ENCODE measurements around the gene MEIOC.
"Not testable (repeated sequence)": the region's sequence is repeated elsewhere in the genome, so short reads cannot be mapped to it uniquely, and the experiment has no call there.

MEIOC gene

GRCh38 chr17:44648963-44649362, 7.3 kb upstream of the MEIOC start:
- no peak for DNase-seq

GRCh38 chr17:44651228-44651627, 5.0 kb upstream of the MEIOC start:
- DNase-seq, result no peak

GRCh38 chr17:44652727-44653126, 3.5 kb upstream of the MEIOC start:
- no peak for DNase-seq

- no peak for DNase-seq
These were observed 2.9 kb upstream of the MEIOC start for GRCh38 chr17:44653384-44653783.

- DNase-seq, result no peak
These were observed 2.3 kb upstream of the MEIOC start for GRCh38 chr17:44653954-44654353.

GRCh38 chr17:44661835-44662234, 5.6 kb downstream of the MEIOC start:
- DNase-seq, result no peak

- DNase-seq, result no peak
These were observed 6.8 kb downstream of the MEIOC start for GRCh38 chr17:44663095-44663494.

- no peak for DNase-seq
These were observed 8.6 kb downstream of the MEIOC start for GRCh38 chr17:44664867-44665266.

GRCh38 chr17:44666006-44666405, 9.7 kb downstream of the MEIOC start:
- DNase-seq, result no peak

GRCh38 chr17:44672479-44673093, 16.3 kb downstream of the MEIOC start:
- DNase-seq, result peak in 1 of 2 donors; percentile 54

GRCh38 chr17:44673893-44674292, 17.6 kb downstream of the MEIOC start:
- no peak for DNase-seq

- no peak for DNase-seq
These were observed 20.9 kb downstream of the MEIOC start for GRCh38 chr17:44677136-44677535.

GRCh38 chr17:44683303-44683702, 27.0 kb downstream of the MEIOC start:
- DNase-seq, result peak; percentile 59 to 75

GRCh38 chr17:44687756-44688155, 31.5 kb downstream of the MEIOC start:
- DNase-seq, result no peak

GRCh38 chr17:44688200-44688599, 31.9 kb downstream of the MEIOC start:
- DNase-seq, result no peak

- DNase-seq, result no peak
These were observed 32.6 kb downstream of the MEIOC start for GRCh38 chr17:44688675-44689476.

- peak; percentile 93 to 95 for DNase-seq
These were observed 33.4 kb downstream of the MEIOC start, which contains the start of gene CCDC43 for GRCh38 chr17:44689477-44690217. CCDC43 (minus strand) TSS chr17:44689776; CDS start chr17:44689753, 23 bp downstream.

GRCh38 chr17:44690746-44691306, 34.6 kb downstream of the MEIOC start:
- DNase-seq, result peak in 1 of 2 donors; percentile 3

- DNase-seq, result no peak
These were observed 37.3 kb downstream of the MEIOC start for GRCh38 chr17:44693609-44694008.

GRCh38 chr17:44700288-44700687, 44.0 kb downstream of the MEIOC start:
- DNase-seq, result not testable (repeated sequence)

GRCh38 chr17:44707755-44708400, 51.6 kb downstream of the MEIOC start:
- DNase-seq, result no peak
